A673 (cell line): Measurements from ENCODE around the gene SLBP.

ENCODE experiments used
- CTCF ChIP-seq: fragments of 300-800, 200-600 bp; sonication (generic); conservative IDR thresholded peaks from 2 replicates; pipeline ENCODE4 v1.5.1; 2017; ENCODE audit warnings: low read depth, mild to moderate bottlenecking, antibody characterized with exemption, low read length, moderate library complexity, mixed read lengths
- EZH2 ChIP-seq: fragments of 200-600 bp; sonication (generic); IDR thresholded peaks from 2 replicates; pipeline ENCODE4 v1.6.1; 2017; ENCODE audit warnings: borderline replicate concordance, low read depth, mild to moderate bottlenecking, mixed read lengths, antibody characterized with exemption, low read length; ENCODE audit not compliant: poor library complexity, severe bottlenecking

DNA sequence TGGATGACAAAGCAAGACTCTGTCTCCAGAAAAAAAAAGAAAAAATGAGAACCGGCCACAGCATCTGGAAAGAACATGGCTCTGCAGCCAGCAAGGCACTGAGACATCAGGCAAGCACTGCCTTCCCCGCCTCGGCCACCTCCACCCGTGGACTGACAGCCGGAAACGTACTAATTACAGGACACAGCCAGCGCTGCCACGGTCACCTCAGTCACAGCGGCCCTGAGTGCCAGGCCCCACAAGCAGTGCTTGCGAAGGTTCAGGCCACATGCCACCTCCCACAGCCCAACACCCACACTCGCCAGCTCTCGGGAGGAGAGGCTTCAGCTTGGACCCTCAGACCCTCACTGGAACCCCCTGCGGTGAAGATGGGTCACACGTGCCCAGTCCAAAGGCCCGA is 44.8 kb downstream of the SLBP start:
- TF ChIP-seq CTCF, result no peak
- TF ChIP-seq EZH2, result no peak
